GM19351 (cell line): ENCODE results near the gene VENTX.

ENCODE experiments used
- ATAC-seq: cut with Tn5 transposase; IDR thresholded peaks from one replicate; pipeline ENCODE4 v1.9.1; 2021; ENCODE audit warnings: mild to moderate bottlenecking, moderate library complexity; ENCODE audit not compliant: unreplicated experiment

The VENTX gene

GRCh38 chr10:133270773-133271297, 33.2 kb downstream of the VENTX start:
- ATAC-seq = no peak

- ATAC-seq = no peak
These were observed 34.1 kb downstream of the VENTX start for GRCh38 chr10:133271521-133272300.

DNA sequence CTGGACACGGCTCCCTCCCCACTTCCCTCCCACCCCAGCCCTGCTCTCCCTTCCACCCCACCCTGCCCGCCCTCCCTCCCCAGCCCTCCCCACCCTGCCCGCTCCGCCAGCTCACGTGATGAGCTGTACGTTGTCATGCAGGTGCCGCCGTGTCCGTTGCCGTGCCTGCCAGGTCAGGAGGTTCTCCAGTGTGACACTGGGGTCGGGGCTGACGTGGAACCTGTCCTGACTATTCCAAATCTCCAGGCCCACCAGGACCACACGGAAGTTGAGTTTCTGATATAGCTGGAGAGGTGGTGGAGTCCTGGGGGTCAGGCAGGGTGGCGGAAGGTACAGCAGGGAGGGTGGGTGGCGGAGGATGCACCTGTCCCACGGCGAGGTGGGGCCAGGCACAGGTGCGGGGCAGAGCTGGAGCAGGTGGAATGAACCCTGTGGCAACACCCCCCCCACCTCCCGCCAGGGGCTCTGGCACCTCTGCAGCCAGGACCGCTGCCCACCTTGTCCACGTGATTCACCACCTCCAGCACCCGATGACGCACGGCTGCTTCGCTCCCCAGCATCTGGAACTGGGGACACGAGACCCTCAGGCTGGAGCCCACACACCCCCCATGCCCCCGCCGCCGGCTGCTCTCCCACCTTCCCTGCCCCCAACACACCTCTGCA, 34.8 kb downstream of the VENTX start:
- no peak for ATAC-seq

DNA sequence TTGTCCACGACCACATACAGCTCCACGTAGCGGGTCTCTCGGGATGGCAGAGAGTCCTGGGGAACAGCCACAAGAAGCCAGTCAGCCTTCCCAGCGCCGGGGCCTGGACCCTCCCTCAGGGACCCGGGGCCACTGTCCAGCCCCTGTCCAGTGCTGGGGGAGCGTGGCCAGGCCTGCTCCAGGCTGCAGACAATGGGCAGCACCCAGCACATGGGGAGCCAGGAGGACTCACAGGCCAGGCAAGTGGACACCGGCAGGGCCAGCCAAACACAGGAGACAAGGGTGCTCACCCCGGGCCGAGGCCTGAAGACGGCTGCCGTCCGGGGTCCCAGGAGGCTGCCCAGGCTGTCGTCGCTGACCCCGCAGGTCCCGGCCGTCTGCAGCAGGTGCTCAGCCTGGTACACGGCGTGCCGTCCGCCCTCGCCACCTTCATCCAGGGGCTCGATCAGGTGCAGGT, 35.3 kb downstream of the VENTX start:
- no peak for ATAC-seq

DNA sequence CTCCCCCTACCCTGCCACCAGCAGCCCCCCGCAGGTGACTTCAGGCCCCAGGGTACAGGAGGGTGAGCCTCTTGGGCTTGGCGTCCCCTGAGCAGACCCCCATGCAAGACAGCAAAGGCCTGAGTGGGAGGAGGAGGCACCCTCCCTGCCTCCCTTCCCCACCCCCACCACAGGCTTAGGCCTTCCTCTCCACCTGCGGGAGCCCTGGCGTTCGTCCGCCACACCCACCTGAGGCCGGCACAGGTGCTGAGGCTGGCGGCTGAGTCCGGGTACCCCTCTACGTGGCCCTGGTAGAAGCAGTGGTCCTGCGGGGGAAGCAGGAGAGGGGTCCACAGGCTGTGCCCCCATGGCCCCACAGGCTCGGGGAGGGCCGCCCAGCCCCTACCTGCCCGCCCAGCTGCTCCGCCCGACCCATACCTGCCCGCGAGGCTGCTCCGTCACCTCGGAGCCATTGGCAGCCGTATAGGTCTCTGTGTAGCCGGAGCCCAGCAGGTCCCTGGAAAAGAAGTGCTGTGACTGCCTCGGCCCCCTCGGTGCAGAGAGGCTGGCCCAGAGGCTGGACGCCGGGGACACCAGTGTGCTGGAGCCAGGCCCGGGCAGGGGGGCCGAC, 36.0 kb downstream of the VENTX start:
- ATAC-seq = no peak

DNA sequence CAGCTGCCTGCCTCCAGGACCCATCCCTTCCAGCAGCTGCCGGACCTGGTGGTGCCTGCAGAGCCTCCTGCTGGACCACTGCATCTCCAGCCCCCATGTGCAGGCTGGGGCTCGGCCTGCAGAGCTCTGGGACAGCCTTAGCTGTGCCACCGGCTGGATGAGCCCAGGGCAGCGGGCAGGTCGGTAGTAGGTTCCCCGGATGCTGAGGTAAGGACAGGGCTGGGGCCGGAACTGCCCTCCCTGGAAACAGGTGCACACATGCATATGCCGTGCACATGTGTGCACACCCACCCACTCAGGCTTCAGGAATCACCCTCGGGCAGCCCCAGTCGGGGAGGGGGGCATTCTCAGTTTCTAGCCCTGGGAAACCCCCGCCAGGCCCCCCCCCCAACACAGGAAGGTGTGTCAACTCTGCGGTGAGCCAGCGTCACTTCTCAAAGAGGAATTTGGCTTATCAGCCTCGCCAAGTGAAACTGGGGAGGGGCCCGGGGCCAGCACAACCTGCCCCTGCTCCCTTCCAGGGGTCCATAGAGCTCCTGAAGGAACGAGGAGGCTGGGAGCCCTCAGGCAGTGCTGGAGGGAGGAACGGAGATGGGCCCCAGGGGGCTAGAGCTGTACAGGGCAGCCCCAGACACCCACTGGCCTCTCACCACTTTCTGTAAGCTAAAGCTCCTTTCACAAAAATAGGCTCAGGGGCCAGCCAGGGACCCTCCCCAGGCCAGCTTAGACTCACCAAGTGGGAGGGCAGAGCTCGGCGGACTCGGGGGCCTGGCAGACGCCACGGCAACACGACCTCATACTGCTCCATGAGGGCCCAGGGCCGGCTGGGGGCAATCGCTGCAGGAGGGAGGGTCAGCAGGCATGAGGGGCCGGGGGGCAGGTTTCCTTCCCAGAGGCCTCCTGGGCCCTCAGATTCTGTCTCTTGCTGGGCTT, 37.4 kb downstream of the VENTX start:
- ATAC-seq = peak; percentile 47

DNA sequence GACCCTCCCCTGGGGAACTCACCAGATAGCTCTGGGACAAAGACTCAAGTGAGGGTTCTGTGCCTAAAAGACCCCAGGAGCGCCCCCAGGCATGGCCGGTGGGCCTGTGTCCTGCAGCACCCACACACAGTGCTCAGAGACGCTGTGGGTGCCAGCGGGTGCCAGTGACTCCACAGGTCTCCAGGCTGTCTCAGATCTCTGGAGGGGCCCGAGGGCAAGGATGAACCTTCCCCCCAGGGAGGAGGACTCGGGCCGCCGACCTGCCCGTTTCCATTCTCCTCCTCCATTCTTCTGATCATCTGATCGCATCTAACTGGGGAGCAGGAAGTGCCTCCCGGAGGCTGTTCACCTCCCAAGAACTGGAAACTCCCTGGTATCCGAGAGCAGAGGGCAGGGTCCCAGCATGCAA, 38.0 kb downstream of the VENTX start:
- ATAC-seq = peak; percentile 31

- no peak for ATAC-seq
These were observed 38.4 kb downstream of the VENTX start for GRCh38 chr10:133276100-133276434.

GRCh38 chr10:133276435-133277201, 39.0 kb downstream of the VENTX start, which contains the start of gene ADAM8:
Gene ADAM8 (minus strand): TSS chr10:133276868. CDS start chr10:133276817, 51 bp downstream.
- peak; percentile 59 for ATAC-seq

GRCh38 chr10:133277277-133277992, 39.8 kb downstream of the VENTX start:
- ATAC-seq = no peak

DNA sequence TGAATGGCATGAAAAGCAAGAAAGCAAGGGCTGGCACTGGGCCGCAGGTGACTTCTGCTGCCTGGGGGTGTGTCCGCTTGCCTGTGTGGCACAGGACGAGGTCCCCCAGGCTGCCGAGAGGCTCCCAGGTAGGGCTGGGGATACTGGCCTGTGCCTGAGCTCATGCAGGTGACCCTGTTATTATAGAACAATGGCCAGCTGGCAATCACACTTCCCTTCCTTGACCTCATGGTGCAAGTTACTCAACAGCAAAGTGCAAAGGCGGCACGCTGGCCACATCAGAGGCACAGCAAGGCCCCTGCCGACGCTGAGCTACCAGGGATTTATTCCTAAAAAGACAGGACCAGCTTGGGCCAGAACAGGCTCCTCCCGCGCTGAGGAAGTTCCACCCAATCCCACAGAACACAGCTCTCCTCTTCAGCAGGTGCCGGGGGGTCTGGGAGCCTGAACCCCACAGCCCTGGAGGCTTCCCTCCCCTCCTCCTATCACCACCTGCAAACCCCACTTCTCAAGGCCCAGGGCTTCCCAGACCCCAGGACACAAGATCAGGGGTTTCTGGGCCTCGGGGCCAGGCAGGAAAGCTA, 40.4 kb downstream of the VENTX start:
- ATAC-seq = no peak

DNA sequence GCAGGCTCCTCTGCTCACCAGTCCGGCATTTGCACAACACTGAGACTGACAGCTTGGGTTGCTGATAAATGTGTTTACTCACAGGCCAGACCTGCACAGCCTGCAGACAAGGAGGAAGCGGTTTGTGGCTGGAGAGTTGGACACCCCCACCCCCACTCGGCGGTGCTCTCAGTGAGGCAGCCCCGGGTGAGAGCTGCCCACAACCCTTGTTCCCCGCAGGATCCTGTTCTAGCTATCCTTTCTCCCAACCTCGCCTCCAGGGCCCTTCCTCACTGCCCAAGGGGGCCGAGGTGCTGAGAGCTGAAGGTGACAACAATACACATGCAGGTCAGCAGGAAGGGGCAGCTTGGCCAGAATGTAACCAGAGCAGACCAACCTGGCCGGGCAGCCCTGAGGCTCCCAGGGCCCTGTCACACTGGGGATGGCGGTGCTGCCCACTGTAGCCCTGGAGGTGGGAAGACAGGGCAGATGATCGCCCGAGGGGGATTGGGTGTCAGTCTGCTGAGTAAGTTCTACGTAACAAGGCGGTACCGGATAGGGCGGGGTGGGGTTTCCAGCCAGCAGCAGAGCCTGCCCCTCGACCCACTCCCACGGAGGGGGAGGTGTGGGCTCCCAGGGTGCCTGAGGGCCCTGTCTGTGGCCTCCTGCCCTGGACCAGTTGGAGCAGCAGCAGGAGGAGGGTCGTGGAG, 41.1 kb downstream of the VENTX start:
- peak; percentile 39 for ATAC-seq

DNA sequence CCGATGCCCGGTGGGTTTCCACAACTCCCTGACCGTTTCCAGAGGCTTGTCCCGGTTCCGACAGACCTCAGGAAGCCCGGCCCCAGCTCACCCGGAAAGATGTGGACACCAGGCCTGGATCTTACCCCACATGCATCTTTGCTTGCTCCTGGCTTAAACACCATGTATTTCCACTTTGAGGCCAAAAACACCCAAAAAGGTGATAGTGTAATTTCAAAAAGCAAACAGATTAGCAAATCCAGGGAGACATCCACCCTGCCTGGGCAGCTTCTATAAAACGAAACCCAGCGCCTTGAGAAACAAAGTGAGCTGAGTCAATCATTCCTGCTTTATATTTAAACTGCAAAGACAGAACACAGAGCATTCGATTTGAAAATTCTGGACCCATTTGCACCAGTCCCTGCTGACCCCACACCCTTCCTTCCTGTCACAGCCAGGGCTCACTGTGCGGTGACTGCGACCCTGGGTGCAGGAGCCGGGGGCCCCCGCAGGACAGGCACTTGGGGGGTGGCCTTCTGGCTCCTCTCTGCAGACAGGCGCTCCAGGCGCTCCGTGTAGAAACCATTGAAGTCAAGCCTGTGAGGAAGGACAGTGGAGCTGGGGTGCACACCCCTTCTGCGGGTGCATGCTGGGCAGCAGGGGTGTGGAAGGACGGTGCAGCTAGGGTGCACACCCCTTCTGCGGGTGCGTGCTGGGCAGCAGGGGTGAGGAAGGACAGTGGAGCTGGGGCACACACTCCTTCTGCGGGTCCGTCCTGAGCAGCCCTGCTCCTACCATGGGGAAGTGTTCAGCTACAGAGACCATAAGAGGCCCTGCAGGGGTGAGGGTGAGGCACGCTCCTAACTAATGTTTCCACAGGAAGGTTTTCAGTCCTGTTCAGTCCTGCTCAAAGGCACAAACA, 41.9 kb downstream of the VENTX start:
- no peak for ATAC-seq

GRCh38 chr10:133280391-133281059, 42.9 kb downstream of the VENTX start:
- no peak for ATAC-seq

GRCh38 chr10:133281084-133281483, 43.4 kb downstream of the VENTX start:
- no peak for ATAC-seq

GRCh38 chr10:133281628-133282372, 44.1 kb downstream of the VENTX start:
- no peak for ATAC-seq
